Activated CD4-positive, alpha-beta T cell treated with anti-CD3 and anti-CD28 coated beads, Interleukin-2, amount 50 U/mL, for 16 hours (primary cell): ENCODE data around the gene ELL2.
"Not testable (repeated sequence)": the region's sequence is repeated elsewhere in the genome, so short reads cannot be mapped to it uniquely, and the experiment has no call there.

ENCODE experiments used
- DNase-seq: peaks from one replicate; pipeline ENCODE4 v3.0.0-alpha.2; 2020

Gene ELL2

DNA sequence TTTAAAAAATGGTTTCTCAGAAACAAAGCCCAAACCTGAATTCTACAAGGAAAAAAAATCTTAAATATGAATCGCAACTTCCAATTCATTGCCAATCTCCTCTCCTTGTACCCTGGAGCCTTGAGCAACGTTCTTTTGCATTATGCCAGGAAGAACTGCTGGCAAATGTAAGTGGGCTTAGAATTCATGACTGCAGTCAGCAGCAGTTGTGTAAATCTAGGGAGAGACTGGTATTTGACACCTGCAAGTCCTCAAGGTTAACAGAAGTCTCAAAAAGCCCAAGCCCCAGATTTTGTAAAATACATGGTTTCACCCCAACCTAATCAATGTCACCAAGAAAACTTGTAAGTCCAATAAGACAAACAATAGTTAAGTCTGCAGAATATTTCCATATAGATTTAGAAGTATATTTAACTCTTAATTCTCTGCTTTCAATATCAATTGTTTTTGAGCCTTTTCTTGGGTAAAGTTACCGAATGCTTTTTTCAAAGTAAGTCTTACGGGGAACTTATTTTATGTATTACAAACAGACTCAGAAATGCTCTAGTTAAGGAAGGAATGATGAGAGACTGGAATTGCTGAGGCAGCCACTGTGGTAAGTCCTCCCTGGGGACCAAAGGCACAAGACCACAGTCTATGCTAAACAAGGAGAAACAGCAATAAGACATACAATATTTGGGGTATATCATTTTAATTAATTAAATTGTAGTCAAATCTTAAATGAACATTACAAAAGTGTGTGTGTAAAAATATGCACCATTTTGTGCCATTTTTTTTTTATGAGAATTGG is 31.3 kb downstream of the ELL2 start:
- no peak for DNase-seq

DNA sequence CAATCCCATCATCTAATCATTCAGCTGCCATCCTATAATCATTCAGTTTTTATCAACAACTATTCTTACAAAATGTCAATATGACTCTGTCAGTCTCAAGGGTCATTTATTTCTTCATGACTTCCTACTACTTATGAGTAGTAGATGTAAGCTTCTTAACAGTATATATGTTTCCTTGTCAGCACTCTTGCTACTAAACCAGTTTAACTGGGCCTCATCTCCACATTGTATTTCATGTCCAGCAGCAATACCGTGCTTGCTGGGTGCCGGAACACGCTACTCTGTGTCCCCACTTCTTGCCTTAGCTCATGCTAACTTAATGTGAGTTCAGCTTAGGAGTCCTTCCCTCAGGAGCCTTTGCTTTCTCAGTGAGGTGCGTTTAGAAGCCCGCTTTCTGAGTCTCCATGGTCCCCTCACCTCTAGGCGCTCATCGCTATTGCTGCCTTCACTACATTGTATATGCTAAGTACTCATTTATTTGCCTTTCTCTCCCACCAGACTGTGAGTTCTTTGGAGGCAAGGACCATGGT is 32.9 kb downstream of the ELL2 start:
- DNase-seq = no peak

DNA sequence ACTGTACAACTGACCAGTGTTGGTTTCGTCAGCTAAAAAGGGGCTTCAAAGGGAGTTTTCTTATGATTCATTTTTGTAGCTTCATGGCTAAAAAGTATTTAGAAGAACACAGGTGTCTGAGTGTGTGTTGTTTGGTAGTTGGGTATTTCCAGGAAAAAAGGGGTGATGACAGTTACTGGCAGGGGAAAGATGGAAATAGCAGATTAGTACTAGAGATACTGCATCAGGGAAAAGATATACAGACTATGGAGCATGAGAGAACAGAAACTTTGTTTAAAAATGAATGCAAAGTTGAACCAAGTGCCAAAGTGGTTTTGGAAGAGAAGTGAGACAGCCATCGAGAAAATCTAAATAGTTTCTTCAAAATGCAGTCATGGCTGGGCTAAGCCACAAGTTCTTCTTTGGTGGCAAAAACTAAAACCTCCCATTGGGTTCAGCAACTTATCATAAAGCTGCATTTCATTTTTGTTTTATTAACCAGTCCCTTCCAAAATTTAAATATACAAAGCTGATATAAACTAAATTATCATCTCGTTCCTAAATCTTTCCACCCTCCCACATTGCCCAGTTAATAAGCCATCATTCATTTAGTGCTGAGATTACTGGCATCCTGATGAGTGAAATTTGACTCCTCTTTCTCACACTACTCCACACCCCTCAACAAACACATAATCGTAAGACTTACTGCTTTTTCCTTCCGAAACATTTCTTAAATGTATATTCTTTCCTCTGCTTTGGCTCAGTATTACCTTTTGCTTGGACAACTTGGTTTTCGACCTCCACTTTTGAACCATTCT is 33.5 kb downstream of the ELL2 start:
- peak; percentile 81 for DNase-seq

DNA sequence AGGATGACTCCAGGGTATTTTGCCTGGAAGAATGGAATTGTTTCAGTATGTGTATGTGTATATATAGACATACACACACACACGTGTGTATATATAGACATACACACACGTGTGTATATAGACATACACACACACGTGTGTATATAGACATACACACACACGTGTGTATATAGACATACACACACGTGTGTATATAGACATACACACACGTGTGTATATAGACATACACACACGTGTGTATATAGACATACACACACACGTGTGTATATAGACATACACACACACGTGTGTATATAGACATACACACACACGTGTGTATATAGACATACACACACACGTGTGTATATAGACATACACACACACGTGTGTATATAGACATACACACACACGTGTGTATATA is 34.4 kb downstream of the ELL2 start:
- not testable (repeated sequence) for DNase-seq

DNA sequence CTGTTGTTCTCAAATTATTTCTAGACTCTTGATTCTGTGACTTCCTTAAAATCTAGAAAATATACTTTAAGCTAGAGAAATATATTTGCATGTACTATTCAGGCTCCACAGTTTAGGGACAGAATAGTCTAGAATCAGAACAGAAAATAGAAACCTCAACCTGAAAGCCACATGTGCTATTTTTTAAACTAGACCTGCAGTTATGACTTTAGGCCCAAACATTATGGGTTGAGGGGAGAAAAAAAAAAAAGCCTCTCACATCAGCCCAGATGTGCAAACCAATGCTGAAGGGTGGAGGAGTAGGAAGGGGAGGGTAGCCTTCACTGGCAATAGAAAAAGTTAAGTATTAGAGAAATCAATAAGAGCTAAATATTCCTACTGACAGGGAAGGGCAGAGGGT is 35.7 kb downstream of the ELL2 start:
- peak; percentile 50 for DNase-seq

DNA sequence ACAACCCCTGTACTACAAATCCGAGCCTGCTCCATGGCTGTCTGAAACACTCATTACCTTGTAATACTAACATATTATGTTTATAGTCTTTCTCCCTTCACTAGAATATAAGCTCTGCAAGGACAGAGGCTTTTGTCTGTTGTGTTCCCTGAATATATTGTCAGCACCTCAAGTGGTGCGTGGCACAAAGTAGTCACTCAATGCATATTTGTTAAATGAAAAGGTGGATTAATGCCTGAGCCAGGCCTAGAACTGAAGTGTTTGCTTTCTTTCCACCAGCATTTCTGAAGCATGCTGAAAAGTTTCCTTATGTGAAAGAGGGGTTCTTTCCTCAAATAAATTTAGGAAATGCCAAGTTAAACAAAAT is 36.3 kb downstream of the ELL2 start:
- no peak for DNase-seq

DNA sequence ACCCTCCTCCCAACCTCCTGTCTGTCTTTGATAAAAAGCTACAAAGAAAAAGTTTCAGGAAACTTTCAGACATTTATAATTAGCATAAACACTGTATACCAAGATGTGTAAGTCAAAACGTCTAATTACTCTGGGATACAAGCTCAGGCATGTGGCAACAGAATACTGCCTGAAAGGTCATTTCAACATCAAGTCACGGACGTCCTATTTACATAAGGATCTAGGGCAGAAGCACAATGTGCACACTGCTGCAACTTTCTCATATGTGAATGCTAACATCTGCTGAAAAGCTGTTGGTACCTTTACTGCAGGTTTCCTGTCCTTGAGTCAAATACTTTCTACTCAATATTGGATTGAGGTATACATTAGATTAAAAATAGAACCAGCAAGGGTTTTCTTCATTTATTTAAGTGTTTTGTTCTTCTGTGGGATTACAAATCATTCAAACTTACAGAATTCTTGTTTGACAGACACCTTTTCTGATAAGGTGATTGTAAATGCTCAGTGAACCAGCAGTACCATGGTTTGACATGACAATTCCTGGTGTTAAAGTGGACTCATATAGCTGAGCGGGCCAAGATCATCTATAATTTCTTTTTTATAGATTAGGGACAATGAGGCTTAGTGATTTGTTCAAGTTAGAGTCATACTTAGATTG is 36.8 kb downstream of the ELL2 start:
- no peak for DNase-seq

DNA sequence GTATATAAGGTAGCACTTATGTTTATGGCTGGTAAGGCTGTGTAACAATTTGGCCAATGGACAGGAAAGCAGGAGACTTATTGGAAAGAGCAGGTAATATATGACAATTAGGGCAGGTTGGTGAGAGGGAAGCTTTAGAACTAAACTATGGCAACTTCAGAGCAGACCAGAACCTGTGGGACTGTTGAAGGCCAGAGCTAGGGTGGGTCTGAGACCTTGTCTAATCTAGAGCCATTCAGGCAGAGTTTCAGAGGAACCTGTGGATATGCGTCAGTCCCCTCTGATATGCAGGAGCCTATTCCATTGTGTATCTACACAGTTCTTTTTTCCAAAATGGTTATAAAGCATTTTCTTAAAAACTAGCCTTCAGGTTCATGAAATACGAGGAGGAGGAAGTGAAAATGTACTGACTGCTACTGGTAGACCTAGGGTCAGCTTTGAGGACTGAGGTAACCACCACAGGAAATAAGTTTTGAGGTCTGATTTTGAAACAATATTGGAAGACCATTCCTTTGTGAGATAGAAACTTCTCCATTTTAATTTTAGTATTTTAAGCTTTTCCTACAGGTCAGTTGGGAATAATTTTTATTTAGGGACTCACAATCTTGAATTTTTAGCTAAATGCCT is 37.6 kb downstream of the ELL2 start:
- DNase-seq = no peak

DNA sequence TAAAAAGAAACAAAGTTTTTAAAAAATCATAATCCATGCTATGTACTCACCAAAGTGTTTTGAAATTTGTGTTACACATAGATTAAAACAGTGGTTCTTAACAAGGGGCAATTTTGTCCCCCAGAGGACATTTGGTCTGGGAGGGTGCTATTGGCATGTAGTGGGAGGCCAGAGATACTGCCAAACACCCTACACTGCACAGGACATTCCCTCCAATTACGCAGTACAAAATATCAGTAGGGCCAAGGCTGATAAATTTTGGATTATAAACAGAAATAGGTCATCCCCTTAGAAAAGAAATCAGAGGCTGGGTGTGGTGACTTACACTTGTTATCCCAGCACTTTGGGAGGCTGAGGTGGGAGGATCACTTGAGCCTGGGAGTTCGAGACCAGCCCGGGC is 38.9 kb downstream of the ELL2 start:
- no peak for DNase-seq

DNA sequence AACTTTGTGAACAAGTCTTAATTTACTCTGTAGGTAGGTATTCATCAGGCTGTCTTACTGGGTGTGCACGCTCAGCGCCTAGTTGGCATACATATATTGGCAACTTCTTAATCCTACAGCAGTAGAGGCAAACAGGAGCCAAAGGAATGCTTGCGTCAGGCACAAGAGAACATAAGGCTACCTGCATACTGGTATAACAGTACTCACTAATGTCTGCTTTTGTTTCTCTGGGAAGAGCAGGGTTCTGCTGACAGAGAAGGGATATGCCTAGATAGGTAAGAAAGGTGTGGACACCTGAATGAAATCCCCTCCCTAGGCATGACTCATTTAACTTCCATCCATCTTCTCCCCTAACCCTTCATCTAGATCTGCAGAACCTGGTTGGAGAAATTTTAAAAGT is 40.1 kb downstream of the ELL2 start:
- no peak for DNase-seq

DNA sequence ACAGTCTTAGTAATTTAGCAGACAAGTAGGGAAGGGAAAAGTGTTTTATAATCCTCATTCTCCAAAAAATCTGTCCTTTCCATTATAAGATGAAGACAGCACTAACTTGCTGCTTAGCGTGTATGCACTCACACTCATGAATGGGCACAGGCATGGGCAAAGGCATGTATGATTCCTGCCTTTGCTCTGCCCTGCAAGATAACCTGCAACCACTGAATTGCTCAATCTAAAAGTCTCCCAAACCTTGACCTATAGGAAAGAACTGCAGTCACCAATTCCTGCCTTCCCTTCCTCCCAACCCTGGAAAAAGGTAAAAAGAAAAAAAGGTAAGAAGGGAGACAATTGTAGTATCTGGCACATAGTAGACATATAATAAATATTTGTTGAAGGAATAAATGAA is 40.8 kb downstream of the ELL2 start:
- no peak for DNase-seq

DNA sequence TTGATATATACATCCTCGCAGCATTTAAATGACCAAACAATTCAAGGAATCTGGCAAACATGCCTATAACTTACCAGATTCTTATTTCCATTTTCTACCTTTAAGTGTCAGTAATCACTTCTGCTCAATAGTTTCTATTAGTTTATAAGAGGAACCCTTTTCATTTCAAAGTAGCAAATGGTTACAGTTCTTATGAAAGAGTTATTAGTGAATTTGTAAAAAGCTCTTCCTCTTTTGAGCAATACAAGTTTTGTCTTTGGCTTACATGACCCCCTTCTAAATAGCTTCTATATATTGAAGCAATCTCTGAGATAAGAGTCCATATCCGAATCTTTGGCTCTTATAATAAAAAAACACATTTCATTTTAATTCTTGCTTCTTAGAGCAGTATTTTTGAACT is 42.0 kb downstream of the ELL2 start:
- DNase-seq = no peak

DNA sequence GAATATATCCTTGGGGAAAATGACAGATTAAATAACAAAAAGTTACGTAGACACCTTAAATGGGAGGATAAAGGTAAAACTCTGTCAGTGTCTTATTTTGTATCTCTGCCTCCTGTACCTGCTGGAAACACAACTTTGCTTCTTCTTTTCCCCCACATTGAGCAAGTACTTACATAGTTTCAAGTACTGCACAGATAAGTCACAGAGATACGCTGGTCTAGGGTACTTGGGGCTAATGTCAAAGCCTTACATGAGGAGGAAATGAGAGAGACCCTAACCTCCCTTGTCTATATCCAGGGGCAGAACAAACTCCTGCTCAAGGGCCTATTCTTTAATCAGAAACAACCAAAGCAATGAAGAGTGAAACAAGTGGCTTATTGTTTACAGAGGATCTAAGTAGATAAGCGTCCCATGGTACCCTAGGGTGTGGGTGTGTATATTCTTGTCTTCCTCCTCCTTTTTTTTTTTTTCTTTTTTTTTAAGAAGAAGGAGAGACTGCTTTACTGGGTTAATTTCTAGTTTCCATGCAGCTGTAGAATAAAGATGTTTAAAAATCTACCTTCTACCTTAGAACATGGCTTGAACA is 43.1 kb downstream of the ELL2 start:
- no peak for DNase-seq

DNA sequence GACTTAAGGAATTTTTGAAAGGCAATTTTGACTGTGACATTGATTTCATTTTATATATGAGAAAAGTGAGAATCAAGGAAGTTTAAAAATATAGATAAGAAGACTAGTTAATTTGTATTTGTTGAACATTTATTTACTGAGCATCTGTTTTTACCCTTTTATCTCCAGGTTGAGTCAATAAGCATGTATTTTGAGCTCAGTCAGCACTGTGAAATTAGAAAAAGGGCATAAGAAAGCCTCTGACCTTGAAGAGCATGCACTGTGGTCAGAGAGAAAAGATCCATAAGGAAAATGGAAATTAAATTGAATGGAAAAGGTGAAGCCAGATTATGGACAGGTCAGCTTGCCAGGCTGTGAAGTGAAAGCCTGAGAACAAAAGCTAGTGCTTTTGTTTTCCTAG is 44.4 kb downstream of the ELL2 start:
- DNase-seq = no peak

DNA sequence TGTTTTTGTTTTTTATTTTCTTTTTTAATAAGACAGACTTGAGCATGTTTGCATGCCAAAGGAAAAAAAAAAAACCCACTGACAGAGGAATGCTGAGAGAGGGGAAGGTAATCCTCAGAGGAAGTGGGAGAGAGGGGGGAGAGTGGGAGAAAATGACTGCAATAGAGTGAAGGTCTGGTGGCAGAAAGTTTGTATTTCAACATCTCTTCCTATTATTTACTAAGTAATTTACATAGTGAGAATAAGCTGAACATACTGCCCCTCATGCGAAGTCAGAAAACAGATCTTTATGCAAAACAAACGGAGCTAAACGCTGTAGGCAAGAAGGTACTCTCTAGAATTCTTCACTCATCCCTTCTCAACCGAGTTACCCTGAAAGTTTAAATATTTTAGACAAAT is 45.0 kb downstream of the ELL2 start:
- no peak for DNase-seq

DNA sequence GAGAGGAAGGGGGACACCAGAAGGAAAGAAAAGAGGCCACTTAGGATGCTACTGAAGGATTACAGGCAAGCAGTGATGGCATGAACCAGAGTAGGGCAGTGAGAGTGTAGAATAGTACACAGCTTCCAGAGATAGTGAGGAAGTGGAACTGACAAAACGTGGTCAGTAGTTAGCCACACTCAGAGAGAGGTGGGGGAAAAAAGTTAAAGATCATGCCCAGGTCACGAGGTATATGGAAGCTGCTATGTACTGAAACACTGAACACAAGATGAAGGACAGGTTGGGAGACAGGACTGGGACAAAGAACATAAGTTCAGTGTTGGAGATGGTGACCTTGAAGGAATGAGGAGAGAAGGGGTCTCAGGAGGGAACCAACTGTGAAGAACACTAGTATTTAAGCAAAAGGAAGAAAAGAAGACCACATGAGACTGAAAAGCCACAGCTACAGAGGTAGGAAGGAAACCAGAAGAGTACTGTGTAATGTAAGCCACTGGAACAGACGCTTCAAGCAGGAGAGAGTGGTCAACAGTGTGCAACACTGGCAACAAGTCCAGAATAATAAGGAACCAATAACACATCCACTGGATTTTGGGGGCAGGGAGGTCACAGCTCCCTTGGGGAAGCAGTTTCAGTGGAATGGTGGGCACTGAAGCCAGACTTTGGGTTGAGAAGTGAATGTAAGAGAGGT is 45.5 kb downstream of the ELL2 start:
- no peak for DNase-seq

DNA sequence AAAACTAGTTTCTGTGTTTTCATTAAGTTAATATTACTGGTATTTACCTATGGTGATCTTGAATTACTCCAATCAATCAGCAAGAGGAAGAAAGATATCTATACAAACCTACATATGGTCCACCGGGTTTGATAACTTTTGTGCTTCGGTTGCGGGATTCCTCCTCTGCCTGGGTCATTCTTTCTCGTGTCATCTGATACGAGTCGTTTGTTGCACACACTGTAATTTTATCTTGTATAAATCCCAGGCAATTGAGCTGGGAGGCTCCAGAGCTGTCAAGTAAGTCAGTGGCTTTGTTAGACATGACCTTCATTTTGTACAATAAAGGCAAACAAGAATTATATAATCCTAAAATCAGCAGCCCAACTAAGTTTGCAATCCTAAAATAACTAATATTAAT is 48.0 kb downstream of the ELL2 start:
- no peak for DNase-seq

DNA sequence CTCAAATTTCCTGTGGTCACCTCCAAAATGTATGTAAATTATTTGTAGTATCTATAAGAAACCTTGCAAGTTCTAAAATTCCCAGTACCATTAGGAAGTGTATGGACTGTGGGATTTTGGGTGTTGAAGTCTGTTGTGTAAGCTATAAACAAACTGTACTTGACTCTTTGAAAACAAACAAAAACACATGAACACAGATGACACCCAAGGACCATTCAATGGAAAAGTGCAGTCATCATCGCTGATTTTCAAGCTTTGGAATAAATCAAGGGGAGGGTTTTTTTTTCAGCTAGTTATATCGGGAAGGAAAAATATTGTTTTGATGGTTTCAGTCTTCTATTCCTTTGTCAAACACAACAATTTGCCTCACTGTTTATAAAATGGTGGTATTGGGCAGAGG is 49.6 kb downstream of the ELL2 start:
- no peak for DNase-seq

DNA sequence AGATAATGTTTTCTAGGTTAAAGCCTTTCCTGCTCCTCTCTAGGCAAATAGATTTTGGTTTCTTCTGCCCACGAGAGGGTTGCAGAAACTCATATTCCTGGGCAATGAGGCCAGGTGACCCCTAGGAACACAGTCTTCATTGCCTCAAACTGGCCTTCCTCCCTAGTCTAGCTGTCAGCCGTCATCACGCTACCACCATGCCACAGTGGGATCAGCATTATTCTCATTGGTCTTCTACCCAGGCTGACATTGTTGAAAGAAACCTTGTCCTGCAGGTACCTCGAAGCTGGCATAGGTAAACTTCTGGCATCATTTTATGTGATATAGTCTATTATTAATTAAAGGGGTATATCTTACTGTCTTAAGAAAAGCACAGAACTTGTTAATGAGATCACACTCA is 51.1 kb downstream of the ELL2 start:
- no peak for DNase-seq

DNA sequence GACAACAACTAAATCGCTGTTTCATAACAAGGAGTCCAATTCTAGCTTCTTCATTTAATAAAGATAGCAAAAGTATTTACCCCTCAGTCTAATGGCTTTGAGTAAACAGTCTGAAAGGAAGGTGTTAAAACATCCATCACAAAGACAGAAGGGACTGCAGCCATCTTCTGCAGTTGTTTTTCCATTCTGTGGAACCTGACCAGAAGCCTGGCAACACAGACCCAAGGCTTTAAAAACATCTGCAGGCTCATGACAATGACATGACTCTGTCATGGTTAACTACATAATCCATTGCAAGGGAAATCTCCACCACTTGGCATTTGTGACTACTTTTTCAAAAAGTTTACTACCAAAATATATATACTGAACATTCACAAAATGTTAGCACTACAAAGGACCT is 51.9 kb downstream of the ELL2 start:
- no peak for DNase-seq

DNA sequence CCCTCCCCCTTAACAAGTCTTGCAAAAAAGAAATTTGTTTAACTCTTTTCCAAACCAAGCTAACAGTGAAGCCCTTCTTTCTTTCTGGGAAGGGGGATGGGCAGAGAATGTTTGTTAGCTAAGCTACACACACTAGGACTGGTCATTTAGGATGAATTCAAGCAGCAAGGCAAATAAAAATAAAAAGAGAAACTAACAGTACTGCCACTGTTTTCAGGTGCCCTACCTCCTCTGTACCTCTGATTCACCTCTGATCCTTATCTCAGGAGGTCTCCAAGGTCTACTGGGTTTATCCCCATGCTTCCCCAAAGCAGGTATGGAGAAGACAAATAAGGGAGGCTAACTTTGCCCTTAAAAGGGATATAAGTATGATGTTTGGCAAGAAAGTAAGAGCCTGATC is 52.9 kb downstream of the ELL2 start:
- DNase-seq = no peak
